Fibroblast of peridontal ligament (primary cell): Measurements from ENCODE around the gene KLC4.
A peak's percentile ranks its signal among the peaks of the same experiment; 100 is the strongest.
"Not testable (repeated sequence)": the region's sequence is repeated elsewhere in the genome, so short reads cannot be mapped to it uniquely, and the experiment has no call there.

Experiments
- DNase-seq: peaks from one replicate; pipeline ENCODE4 v3.0.0-alpha.2; 2010; ENCODE audit errors: extremely low read depth

The KLC4 gene

DNA sequence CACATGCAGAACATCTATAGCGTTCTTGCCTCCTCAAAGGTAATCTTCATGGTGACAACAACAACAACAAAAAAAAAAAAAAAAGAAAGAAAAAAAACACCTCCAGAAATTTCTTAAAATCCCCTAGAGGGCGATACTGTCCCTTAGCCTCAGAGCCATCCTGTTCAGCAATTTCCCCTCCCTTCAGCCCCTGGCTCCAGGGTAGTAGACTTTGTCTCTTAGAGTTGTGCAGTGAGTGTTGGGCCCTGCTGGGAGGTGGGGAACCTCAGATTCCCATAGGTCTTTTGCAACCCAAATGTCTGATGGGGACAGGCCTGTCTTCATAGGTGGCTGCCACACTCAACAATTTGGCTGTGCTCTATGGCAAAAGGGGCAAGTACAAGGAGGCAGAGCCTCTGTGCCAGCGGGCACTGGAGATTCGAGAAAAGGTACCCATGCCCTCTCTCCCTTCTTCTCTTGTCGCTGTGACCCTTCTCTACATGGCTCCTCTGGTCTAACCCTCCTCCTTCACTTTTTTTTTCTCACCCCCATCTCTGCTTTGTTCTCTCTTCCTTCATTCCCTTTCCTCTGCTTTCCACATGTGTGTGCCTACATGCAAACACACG lies 10.7 kb downstream of the KLC4 start:
- peak; percentile 80 for DNase-seq

DNA sequence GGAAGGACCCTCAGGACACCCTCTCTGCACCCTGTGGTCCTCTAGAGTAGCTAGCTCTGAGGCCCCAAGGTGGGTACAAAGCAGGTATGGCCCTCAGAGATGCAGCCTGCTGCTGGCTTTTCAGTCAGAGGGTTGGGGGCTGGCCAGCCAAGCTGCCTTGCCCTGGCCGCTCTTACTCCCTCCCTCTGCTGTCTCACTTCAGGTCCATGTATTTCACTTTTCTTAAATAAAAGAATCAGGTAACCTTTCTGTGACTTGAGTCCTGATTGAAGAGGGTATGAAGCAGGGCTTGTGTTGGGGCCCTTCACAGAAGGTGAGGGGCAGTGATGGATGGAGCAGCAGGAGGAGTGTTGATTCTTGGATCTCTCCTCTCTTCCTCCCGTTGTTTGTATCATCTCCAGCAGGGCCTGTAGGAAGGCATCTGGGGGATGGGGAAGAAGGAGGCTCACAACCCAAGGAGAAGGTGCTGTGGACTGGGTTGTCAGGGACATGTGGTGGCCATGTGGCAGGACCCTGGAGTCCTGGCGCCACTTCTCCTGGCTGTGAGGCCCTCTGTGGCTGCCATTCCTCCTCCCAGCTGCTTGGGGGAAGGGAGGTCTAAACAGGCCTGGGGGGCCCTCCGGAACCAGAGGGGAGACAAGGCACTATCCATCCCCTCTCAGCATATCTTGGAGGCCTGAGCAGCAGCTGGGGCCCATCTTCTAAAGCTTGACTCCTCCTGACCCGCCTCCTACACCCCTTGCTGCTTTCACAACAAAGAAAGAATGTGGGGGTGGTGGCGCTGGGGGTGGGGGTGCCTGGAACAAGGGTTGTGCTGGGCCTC lies 15.6 kb downstream of the KLC4 start:
- peak; percentile 49 for DNase-seq

DNA sequence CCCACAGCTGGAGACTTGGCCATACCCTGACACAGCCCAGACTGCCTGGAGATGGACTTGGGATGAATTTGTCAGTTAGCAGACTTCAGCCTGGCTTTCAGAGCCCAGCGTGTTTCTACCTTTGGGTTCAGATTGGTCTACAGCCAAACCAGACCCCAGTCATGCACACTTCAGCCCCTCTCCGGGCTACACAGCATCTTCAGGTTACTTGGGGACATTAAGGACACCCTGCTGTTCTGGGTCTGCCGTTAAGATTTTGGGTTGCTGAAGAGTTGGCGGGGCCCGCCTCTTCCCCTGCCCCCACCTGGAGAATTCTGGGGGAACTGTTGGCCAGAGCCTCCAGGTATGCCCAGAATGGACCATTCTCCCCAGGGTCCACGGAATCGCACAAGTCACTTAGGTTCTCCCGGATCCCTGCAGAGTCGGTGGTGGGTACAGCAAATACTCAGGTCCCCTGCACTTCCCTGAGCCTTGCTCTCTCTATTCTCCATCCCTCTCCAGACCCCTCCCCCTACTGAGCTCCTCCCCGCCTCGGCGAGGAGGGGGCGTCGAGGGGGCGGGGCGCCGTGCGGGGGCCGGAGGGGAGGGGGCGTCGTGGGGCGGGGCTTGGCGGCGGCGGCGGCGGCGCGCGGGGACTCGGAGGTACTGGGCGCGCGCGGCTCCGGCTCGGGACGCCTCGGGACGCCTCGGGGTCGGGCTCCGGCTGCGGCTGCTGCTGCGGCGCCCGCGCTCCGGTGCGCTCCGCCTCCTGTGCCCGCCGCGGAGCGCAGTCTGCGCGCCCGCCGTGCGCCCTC lies 16.4 kb downstream of the KLC4 start, which contains the start of gene PTK7:
TSS of gene PTK7 (plus strand) at position 645 of the 794 bp plus-strand sequence. CDS start 175 bp downstream, outside the sequence.
- DNase-seq = no peak

DNA sequence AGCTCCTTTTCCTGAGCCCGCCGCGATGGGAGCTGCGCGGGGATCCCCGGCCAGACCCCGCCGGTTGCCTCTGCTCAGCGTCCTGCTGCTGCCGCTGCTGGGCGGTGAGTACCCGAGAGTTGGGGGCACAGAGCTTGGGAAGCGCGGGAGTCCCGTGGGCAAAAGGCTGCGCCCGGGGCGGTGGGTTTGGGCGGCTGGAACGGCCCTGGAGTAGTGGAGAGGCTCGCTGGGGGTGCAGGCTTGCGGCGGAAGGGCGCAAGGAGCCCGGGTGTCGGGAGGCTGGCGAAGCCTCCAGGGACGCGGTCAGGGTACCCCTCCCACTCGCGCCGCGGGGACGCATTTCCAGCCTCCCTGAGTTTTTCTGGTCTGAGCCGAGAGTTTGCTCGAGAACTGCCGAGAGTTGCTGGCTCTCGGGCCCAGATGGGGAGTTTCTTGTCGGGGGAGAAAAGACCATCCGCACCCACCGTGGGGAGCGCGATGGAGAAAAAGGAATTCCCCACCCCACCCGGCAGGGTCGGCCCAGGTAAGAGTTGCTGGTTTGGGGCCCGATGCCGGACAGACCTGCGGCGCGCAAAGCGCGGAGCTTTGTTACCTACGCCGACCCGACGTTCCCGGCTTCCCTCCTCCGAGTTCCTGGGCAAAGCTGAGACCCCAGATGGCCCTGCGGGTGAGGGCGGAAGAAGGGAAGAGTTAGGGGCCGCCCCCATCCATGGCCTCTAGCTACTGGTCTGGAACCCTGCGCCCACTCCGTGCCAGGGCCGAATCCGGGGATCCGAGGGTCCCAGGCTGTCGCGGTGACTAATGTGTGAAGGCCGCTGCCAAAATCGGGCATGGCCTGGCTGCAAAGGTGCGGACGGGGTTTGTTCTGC lies 17.3 kb downstream of the KLC4 start:
- DNase-seq = no peak

DNA sequence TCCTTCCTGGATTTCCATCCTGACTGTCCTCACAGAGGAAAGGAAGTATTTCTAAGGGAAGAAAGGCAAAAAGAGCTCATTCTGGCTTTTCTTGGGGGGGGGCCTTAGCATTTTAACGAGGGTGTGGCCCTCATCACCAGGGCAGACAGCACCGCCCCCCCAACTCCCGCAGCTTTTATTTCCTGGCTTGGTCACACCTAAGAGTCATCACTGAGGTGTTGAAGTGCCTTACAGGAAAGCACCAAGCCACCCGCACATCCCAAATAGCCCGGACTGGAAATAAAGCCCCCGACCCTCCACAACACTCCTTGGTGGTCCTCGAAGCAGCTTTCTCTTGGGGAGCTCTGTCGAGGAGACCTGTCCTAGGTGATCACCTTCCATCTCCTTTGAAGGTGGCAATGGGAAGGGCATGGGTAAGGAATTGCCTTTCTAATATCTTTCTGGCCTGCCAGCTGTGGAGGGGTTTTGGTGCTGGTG lies 17.9 kb downstream of the KLC4 start:
- no peak for DNase-seq

DNA sequence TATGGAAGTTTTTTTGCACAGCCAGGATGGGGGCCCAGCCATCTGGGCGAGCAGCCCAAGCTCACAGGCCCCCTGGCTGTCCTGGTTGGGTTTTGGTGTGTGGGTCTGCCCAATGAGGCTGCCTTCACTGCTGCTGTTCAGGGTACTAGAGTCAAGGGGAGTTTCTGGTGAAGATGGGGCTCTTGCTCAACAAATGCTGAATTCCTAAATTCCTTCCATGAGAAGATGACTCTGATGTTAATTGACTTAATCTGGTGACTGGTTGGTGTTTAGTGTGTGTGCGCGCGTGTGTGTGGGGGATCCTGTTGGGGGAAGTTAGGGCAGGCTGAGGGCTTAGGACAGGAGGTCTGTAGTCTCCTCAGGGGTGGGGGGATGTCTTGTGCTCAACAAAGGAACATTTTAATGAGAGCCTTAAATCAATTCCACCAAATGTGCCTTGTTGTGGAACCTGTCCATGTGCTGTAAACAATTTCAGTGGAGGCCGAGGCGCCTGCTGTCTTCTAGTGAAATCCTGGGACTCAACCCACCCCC lies 18.6 kb downstream of the KLC4 start:
- DNase-seq = peak; percentile 64

DNA sequence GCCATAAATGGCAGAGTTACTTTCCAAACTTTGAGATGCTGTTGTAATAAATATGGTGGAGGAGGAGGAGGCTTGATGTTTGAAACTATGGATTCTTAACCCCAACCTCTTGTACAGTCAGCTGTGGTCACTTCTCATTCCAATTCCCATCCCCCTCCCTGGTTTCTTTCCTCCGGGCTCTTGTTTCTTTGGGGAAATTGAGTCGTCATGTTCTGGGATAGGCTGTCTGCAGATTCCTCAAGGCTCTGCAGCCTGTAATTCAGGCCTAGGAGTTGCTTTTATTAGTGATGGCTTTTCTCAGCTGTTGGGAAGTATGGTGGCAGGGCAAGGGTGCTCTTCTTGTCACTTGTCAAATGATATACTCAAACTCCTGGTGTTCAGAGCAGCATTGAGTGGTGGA lies 19.3 kb downstream of the KLC4 start:
- peak; percentile 74 for DNase-seq

DNA sequence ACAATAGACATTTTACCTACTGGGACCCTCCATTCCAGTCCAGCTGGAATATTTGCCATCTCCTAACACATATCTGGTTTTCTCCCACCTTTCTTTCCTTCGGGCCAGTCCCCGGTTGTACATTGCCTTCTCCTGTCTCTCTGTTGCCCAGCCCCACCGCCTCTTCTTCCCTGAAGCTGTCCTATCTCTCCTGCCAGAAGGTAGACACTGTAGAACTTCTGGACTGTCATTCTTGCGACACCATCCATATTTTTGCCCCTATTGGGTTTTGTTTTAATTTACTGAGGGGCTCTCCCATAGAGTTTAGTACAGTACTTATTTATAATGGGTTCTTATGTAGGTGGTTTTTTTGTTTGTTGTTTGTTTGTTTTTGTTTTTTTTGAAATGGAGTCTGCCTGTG lies 21.6 kb downstream of the KLC4 start:
- no peak for DNase-seq

DNA sequence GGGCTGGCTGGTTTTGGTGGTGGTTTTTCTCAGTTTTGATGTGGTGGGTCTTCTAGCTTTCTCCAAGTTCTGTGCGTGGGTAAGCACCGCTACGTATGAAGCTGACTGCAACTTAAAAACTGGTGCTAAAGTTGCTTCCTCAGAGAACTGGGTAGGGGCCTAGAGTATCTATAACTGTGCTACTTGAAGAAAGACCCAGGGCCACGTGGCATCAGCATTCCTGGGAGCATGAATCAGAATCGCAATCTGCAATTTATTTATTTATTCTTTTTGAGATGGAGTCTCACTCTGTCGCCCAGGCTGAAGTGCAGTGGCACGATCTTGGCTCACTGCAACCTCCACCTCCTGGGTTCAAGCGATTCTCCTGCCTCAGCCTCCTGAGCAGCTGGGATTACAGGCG lies 22.5 kb downstream of the KLC4 start:
- not testable (repeated sequence) for DNase-seq

DNA sequence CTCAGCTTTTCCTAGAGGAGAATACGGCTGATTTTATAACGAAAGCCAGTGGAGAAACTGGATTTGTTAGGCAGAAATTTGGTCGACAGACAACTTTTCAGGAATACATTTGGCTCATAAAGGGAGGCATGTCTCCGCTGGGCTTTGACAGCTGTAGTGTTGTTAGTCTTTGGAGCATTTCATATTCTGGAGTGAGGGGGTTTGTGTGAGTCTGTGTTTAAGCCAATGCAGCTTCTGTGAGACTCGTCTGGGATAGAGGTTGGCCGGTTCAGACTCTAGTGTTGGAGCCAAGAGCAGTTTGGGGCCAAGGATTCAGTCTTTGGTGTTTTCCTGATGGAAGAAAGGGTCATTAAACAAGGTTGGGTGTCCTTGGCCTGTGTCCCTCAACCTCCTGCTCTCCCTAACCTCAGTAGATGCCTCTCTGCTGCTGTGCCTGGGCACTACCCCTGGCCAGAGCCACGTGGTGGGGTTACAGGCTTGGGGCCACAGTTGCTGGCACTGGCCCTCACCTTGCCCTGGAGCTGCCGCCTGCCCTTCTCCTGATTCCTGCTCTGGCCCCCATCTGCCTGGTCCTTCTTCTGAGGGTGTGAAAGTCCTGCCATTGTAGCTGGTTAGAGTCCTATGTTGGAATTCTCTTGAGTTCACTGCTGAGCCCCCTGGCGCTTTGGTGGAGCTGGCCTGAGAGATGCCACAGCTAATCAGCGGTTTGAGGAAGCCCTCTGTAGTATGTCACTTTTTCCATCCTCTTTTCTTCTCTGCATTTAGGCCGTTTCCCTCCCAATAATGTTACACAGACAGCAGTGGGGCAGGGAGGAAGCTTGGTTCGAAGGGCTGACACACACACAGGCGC lies 23.6 kb downstream of the KLC4 start:
- DNase-seq = no peak

DNA sequence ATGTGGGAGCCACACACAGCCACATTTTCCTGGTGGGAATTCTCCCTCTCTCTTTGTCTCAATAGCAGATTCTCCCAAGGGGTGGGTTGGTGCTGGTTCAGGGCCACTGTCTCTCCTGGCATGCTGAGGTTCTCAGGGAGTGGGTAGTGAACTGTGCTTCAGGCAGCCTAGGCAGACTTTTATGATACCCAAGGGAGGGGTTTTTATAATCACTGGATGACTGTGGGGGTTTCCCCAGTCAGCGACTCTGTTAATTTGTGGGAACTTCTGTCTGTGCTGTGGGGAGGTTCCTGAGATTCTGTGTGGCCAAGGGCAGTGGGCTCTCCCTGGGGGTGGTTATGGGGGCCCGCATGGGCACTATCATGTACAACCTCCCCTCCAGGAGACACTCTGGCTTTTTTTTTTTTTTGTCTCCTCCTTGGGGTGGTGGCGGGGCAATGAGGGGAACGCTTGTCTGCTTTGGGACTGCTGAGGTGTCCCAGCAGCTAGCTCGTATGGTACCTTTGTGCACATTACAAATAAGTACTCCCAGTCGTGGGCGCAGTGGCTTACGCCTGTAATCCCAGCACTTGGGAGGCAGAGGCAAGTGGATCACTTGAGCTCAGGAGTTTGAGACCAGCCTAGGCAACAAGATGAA lies 26.7 kb downstream of the KLC4 start:
- DNase-seq = no peak

DNA sequence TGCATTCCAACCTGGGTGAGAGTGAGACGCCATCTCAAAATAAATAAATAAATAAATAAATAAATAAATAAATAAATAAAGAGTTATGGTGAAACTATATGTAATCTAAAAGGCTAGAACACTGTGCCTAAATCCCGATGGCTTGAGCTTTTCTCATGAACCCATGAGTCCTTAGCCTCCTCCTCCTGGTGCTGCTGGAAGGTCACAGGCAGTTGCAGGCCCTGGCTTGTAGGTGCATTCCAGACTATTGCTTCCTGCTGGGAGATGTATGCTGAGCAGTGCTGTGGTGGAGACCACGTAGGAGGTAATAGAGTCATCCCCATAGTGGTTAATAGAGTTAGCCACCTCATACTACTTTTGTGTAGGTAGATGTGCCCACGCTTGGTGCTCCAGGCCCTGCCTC lies 29.2 kb downstream of the KLC4 start:
- DNase-seq = no peak

DNA sequence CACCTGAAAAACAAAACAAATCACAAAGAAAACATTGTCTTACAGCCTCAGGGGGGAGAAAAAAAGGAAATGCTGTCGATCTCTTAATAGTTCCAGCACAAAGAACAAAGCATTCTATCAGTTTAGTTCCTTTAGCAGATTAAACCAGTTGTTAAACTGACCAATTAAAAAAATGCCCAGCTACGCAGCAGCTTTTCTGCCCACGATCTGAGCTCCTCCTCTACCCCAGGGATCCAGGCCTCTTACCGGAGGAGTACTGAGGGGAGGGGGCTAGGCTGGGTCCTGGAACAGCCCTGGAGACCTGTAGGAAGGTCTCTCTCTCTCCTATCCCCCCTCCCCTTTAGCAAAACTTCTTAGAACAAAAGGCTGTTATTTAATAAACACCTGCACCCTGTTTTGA lies 30.0 kb downstream of the KLC4 start:
- DNase-seq = no peak

DNA sequence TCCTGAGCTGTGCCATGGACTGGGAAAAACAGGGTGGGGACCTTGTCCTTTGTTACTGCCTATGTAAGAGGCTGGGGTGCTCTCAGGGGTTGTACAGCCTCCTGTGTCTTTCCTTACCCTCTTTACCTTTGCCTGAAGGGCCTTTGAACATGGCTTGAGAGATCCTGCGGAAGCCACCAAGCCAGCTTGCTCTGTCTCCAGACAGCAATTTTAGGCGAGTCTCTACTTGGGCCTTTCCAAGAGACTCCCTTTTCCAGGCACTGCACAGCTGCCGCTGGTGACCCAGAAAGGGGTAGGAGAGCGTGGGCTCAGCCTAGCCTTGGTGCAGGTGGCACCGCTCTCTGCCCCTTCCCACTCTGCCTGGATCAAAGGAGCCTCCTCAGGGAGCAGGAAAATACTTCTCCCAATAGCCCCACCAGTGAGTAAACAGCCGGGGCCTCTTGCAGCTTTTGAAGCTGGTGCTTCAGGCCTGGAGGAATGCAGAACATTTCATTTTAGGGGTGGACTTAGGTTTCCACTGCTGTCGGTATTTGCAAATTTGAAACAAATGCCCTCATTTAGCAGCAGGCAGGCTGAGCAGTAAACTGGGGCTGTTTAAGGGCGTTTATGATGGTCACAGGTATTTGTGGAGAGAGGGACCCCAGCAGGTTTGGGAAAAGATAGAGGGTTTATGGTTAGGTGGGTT lies 30.6 kb downstream of the KLC4 start:
- DNase-seq = peak; percentile 66

DNA sequence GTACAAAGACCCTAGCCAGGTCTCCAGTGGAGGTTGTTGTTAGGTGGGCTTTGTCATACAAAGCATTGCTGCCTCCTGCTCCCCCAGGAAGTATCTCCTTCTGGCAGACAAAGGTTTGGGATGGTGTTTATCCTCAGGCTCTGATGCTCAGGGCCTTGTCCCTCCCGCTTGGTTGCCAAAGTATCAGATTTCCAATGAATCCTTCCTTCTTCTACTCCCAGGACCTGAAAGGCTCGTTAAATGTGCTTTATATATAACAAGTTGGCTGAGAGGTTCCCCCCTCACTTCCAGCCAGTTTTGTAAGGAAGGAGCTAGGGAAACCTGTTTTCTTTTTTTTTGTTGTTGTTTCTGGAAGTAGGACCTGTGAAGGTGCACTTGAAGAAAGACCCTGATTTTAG lies 31.1 kb downstream of the KLC4 start:
- peak; percentile 35 for DNase-seq

DNA sequence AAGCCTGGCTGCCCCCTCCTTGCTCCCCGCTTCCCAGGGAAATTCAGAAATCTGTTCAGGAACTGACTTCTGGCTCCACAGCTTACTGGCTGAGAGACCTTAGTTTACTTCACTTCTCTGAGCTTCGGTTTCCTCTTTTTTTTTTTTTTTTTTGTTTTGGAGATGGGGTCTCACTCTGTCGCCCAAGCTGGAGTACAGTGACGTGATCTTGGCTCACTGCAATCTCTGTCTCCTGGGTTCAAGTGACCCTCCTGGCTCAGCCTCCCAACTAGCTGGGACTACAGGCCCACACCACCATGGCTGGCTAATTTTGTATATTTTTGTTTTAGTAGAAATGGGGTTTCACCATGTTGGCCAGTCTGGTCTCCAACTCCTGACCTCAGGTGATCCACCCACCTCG lies 31.6 kb downstream of the KLC4 start:
- no peak for DNase-seq

DNA sequence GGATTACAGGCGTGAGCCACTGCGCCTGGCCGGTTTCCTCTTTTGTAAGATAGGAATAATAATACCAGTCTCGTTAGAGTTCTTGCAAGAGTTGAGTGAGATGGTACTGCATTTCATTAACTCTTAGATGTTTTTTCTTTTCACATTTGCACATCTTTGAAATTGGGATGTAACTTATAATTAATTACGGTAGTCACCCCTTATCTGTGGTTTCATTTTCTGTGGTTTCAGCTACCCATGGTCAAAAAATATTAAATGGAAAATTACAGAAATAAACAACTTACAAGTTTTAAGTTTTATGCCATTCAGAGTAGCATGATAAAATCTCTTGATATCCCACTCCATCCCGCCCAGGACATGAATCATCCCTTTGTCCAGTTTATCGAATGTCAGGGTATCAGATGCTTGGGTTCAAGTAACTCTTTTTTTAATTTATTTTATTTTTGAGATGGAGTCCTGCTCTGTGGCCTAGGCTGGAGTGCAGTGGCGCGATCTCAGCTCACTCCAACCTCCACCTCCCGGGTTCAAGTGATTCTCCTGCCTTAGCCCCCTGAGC lies 32.1 kb downstream of the KLC4 start:
- no peak for DNase-seq

DNA sequence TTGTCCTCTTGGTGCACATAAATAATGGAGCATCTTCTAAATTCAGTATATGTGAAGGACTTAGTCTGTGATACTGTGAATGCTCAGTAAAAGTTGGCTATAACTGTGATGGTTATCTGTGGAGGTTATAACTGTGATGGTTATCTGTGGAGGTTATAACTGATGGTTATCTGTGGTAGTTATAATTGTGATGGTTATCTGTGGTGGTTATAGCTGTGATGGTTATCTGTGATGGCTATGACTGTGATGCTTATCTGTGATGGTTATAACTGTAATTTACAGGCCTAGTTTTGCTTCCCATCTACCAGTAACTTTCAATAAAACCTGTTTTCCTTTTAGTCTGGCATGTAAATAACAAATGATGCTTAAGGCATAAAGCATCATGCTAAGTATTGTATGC lies 33.2 kb downstream of the KLC4 start:
- DNase-seq = no peak
